ENCODE data around the gene TAF1A. TPM values are rescaled to one million over a fixed set of nuclear protein-coding genes. Genes with fewer than 3 reads are reported as not detected.
A peak's percentile ranks its signal among the peaks of the same experiment; 100 is the strongest.

Gene TAF1A
- total RNA-seq = 19.2 and 19.7 TPM in 2 replicates

DNA sequence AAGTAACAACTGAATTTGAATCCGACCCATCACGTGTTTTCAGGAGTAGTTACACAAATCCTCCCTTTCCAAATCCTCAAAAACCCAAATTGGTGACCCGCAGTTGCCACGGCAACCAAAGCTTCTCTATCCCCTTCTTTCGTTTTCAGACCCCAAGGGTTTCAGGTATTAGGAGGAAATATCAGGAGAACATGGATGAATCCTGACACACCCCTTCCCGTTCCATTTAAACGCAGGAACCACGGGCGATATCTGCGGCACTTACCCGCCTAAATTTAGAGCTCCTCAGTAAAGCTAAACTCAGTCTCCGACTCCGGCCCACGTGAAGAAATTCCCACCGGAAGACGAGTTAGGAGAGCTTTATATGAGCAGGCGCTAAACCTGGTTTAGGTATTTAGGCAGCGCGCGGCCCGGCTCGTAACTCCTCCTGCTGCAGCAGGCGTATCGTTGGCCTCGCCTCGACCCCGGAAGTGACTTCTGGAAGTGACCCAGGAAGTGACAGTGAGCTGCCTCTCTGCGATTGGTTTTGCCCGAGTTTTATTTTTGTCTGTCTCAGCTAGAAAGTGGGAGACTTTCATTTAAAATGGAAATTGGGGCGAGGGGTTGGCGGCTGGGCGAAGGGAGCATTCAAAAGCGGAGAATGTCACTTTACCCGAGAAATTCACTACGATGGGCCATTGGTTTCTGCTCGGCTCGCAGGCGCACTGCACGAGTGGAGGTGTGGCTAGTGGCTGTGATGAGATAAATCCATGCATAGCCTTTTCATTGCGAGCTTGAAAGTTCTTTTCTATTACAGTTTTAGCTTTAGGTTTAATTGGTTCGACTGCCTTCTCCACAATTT, at the start of gene TAF1A:
TSS of gene TAF1A (minus strand) at position 472 of the 841 bp plus-strand sequence.
- Mint-ChIP-seq H3K9me3 (no peaks in the 10 kb centered on the region), H3K36me3 (ENCODE audit: low read depth) (peaks cover 23% of the 10 kb centered on the region), H3K4me3 (peak within 1 kb of the TSS; percentile 92), H3K27me3 (ENCODE audit: insufficient read depth) (peaks cover 6% of the 10 kb centered on the region), H3K27ac (peak within 1 kb of the TSS; percentile 88), H3K4me1 (ENCODE audit: low read depth) (peaks cover 37% of the 10 kb centered on the region)
- intact Hi-C loops (cut with micrococcal nuclease) = loop anchor here (1.0 to 5.0 kb wide), 7 partner anchors 28 to 1152 kb away; partner anchors contain the start of genes AIDA and BROX
- peak; percentile 77 for DNase-seq (ENCODE audit: low spot score)

DNA sequence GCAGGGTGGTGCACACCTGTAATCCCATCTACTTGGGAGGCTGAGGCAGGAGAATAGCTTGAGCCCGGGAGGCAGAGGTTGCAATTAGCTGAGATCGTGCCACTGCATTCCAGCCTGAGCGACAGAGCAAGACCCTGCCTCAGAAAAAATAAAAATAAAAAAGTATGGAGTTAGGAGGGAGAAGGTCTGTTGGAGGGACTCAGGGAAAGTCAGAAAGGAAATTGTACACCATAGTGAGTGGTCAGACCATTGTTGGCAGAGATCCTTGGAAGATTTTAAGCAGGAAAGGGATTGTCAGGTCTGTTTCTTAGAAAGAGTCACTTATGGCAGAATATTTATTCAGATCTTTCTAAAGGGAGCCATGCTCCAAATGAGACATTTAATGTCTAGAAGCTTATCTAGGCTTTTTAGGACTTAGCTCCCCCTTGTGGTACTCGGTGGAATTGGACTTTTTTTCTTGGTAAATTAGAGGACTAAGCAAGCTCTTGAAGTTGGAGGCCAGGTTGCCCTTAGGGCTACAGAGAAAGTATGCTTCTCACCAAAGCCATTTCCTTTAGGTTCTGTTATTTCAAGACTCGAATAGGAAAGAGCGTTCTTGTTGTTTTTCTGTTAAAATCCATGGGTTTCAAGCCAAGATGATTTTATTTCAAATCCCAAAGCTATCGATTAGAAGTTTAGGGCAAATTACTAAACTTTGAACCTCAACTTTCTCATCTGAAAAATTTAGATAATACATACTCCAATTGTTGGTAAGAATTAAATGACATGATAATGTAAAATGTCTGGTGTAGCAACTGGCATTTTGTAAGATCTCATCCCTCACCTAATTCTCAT, 44.7 kb upstream of the TAF1A start:
- Mint-ChIP-seq H3K27ac (no peak overlapping the region), H3K36me3 (ENCODE audit: low read depth) (peaks cover 36% of the 10 kb centered on the region), H3K4me3 (no peak overlapping the region)

DNA sequence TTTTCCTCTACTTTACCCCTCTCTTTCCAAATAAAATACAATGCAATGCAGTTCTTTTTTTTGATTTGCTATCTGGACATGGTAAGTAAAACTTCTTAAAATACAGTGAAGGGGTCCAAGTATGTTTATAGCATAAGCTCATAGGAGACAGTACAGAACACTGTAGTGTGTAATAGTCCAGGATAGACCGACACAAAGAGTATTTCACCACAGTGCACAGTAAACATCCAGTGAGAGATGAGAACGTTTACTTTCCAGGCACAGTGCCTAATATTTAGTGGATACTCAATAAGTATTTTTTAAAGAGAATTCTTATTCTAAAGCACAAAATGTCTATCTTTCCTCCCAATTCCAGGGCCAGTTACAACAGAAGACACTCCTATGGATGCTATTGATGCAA, 43.0 kb upstream of the TAF1A start:
- no peak overlapping the region for H3K27ac Mint-ChIP-seq
- intact Hi-C loops (cut with micrococcal nuclease) = no loop called here
- no peak overlapping the region for H3K4me3 Mint-ChIP-seq
- H3K9me3 Mint-ChIP-seq = no peaks in the 10 kb centered on the region
- DNase-seq (ENCODE audit: low spot score) = no peak
- H3K4me1 Mint-ChIP-seq (ENCODE audit: low read depth) = peaks cover 14% of the 10 kb centered on the region
- H3K27me3 Mint-ChIP-seq (ENCODE audit: insufficient read depth) = no peaks in the 10 kb centered on the region
- H3K36me3 Mint-ChIP-seq (ENCODE audit: low read depth) = peaks cover 39% of the 10 kb centered on the region

More for the DNA sequence above, 44.7 kb upstream of the TAF1A start:
- DNase-seq (ENCODE audit: low spot score) = peak; percentile 59
- Mint-ChIP-seq H3K27me3 (ENCODE audit: insufficient read depth) (no peaks in the 10 kb centered on the region), H3K4me1 (ENCODE audit: low read depth) (peaks cover 14% of the 10 kb centered on the region), H3K9me3 (no peaks in the 10 kb centered on the region)
- intact Hi-C loops (cut with micrococcal nuclease) = loop anchor here (1.0 kb wide), 4 partner anchors 9 to 169 kb away; partner anchors contain the start of gene TAF1A

DNA sequence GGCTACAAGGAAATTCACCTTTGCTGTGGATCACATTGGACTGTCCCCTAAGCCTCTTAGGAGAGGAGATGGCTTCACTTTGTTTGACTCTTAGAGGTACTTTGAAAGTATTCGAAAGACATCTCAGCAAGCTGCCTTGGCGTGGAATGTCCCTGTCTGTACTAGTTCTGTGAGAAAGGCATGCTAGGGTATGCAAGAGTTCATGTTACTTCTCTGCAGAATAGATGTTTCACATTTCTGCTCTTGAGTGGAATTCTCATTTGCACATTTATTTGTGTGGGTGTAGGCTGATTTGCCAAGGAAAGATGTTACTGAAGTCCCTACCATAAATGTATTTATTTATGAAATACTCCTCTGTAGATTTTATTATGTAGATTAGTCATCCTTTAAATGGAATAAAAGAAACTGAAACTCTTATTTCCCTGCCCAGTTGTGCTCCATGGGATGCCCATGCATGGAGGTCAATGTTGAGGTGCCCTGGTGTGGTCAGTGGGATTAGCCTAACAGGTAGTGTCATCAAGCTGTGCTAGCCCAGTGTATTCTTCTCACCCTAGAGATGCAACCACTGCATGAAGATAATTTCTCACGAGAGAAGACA, 42.0 kb upstream of the TAF1A start:
- Mint-ChIP-seq H3K36me3 (ENCODE audit: low read depth) (peaks cover 47% of the 10 kb centered on the region), H3K4me3 (no peak overlapping the region), H3K4me1 (ENCODE audit: low read depth) (peaks cover 14% of the 10 kb centered on the region), H3K27me3 (ENCODE audit: insufficient read depth) (no peaks in the 10 kb centered on the region), H3K27ac (no peak overlapping the region), H3K9me3 (no peaks in the 10 kb centered on the region)
- DNase-seq (ENCODE audit: low spot score) = no peak
- intact Hi-C loops (cut with micrococcal nuclease) = no loop called here

DNA sequence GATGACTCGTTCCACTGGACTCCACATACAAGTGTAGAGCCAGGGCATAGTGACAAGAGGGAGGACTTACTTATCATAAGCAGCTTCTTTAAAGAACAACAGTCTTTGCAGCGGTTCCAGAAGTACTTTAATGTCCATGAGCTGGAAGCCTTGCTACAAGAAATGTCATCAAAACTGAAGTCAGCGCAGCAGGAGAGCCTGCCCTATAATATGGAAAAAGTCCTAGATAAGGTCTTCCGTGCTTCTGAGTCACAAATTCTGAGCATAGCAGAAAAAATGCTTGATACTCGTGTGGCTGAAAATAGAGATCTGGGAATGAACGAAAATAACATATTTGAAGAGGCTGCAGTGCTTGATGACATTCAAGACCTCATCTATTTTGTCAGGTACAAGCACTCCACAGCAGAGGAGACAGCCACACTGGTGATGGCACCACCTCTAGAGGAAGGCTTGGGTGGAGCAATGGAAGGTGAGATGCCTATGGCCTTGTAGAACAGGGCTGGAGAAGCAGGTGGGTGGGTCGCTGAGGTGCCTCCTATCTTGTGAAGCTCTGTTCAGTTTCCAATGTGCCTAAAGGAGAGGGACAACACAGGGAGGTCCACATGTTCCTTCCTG, 40.3 kb upstream of the TAF1A start:
- Mint-ChIP-seq H3K36me3 (ENCODE audit: low read depth) (peaks cover 48% of the 10 kb centered on the region), H3K27ac (no peak overlapping the region), H3K4me1 (ENCODE audit: low read depth) (peaks cover 14% of the 10 kb centered on the region), H3K27me3 (ENCODE audit: insufficient read depth) (no peaks in the 10 kb centered on the region), H3K4me3 (no peak overlapping the region), H3K9me3 (no peaks in the 10 kb centered on the region)
- intact Hi-C loops (cut with micrococcal nuclease) = no loop called here
- DNase-seq (ENCODE audit: low spot score) = no peak

DNA sequence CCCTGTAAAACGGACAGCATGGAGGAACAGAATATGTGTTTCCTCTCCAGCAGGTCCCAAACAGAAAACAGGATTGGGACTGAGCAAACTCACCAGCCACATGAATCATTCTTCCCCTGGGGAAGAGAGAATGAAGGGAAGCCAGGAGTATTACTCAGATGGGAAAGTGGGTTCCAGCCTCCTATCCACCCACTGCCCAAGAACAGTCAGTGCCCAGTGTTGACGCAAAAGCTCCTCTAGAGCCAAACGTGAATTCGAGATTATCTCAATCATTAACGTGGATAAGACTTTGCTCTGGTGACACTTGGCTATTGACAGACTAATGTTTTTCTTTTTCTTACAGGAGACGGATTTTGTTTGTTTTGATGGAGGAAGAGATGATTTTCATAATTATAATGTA, 37.5 kb upstream of the TAF1A start:
- H3K4me3 Mint-ChIP-seq = no peak overlapping the region
- intact Hi-C loops (cut with micrococcal nuclease) = no loop called here
- peaks cover 52% of the 10 kb centered on the region for H3K36me3 Mint-ChIP-seq (ENCODE audit: low read depth)
- H3K4me1 Mint-ChIP-seq (ENCODE audit: low read depth) = no peaks in the 10 kb centered on the region
- no peak overlapping the region for H3K27ac Mint-ChIP-seq
- DNase-seq (ENCODE audit: low spot score) = no peak
- H3K27me3 Mint-ChIP-seq (ENCODE audit: insufficient read depth) = no peaks in the 10 kb centered on the region
- H3K9me3 Mint-ChIP-seq = no peaks in the 10 kb centered on the region

DNA sequence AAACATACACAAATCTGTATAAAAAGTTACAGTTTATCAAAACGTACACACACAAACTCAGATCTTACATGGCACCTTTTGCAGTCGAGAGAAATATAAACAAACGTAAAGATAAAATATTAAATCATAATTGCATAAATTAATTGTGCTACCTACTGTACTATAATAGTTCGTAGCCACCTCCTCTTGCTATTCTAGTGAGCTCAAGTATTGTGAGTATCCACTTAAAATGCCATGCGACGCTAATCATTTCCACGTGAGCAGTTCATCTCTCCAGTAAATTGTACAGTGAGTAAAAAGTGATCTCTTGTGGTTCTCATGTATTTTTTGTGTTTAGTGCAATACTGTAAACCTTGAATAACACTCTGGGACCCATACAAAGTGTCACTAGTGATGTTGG, 34.5 kb upstream of the TAF1A start:
- no peaks in the 10 kb centered on the region for H3K27me3 Mint-ChIP-seq (ENCODE audit: insufficient read depth)
- DNase-seq (ENCODE audit: low spot score) = no peak
- peaks cover 22% of the 10 kb centered on the region for H3K4me1 Mint-ChIP-seq (ENCODE audit: low read depth)
- H3K9me3 Mint-ChIP-seq = no peaks in the 10 kb centered on the region
- no peak overlapping the region for H3K27ac Mint-ChIP-seq
- H3K4me3 Mint-ChIP-seq = no peak overlapping the region
- peaks cover 44% of the 10 kb centered on the region for H3K36me3 Mint-ChIP-seq (ENCODE audit: low read depth)
- intact Hi-C loops (cut with micrococcal nuclease) = no loop called here

DNA sequence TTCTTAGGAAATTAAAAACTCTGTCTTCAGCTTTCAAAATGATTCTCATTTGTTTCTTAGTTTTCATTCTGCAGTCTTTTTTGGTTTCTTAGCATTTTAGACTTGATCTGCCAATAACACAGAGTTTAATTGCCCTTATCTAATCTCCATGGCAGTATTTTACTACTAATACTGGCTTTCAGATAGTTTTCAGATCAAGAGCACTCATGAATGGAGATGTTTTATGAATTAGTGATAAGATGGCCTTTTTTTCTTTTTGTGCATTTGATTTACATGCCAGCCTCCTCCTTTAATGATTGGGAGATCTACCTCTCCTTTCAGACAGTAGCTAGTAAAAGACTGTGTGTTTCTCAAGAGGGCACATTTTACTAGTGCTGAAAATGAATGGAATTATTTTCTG, 33.7 kb upstream of the TAF1A start:
- Mint-ChIP-seq H3K27ac (no peak overlapping the region), H3K4me1 (ENCODE audit: low read depth) (peaks cover 28% of the 10 kb centered on the region), H3K4me3 (no peak overlapping the region), H3K9me3 (no peaks in the 10 kb centered on the region), H3K36me3 (ENCODE audit: low read depth) (peaks cover 39% of the 10 kb centered on the region), H3K27me3 (ENCODE audit: insufficient read depth) (no peaks in the 10 kb centered on the region)
- no peak for DNase-seq (ENCODE audit: low spot score)
- intact Hi-C loops (cut with micrococcal nuclease) = no loop called here

DNA sequence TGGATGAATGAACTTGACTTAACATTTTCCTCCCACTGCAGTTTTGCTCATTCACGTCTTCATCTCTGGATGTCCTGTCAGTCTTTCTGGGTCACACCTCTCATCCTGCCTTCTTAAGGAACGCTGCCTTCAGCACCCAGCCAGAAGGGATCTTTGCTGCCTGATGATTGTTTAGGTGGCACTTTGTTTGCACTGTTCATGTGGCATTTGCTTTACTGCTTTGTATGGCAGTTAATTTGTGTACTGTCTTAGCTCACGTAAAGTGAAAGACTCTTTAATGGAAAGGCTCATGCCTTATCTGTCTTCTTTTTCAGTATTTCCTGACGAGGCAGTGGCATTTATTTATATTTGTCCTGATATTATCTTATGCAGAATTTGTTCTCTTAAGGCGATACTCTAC, 33.0 kb upstream of the TAF1A start:
- intact Hi-C loops (cut with micrococcal nuclease) = no loop called here
- H3K27ac Mint-ChIP-seq = no peak overlapping the region
- H3K4me3 Mint-ChIP-seq = no peak overlapping the region
- H3K9me3 Mint-ChIP-seq = no peaks in the 10 kb centered on the region
- H3K27me3 Mint-ChIP-seq (ENCODE audit: insufficient read depth) = no peaks in the 10 kb centered on the region
- H3K4me1 Mint-ChIP-seq (ENCODE audit: low read depth) = peaks cover 28% of the 10 kb centered on the region
- H3K36me3 Mint-ChIP-seq (ENCODE audit: low read depth) = peaks cover 32% of the 10 kb centered on the region
- no peak for DNase-seq (ENCODE audit: low spot score)

DNA sequence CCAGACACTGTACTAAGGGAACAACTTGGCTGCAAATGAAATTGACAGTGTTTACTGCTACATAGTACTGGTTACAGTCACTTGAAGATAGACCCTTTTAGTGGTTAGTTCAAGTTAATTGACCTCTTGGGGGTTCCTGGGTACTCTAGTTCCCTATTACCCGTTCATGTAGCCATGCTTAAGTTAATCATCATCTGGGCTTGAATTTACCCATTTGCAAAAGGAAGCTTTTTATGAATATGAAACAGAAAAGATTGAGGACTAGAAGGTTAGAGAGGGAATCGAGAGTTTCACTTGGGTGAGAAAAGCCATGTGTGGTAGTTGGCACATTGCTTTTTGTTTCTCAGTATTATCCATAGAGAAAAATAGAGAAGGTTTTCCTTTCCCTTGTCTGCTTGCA, 30.8 kb upstream of the TAF1A start:
- DNase-seq (ENCODE audit: low spot score) = no peak
- no peak overlapping the region for H3K4me3 Mint-ChIP-seq
- peaks cover 8% of the 10 kb centered on the region for H3K27me3 Mint-ChIP-seq (ENCODE audit: insufficient read depth)
- intact Hi-C loops (cut with micrococcal nuclease) = no loop called here
- no peaks in the 10 kb centered on the region for H3K9me3 Mint-ChIP-seq
- H3K27ac Mint-ChIP-seq = no peak overlapping the region
- H3K4me1 Mint-ChIP-seq (ENCODE audit: low read depth) = peaks cover 34% of the 10 kb centered on the region
- H3K36me3 Mint-ChIP-seq (ENCODE audit: low read depth) = peaks cover 16% of the 10 kb centered on the region

DNA sequence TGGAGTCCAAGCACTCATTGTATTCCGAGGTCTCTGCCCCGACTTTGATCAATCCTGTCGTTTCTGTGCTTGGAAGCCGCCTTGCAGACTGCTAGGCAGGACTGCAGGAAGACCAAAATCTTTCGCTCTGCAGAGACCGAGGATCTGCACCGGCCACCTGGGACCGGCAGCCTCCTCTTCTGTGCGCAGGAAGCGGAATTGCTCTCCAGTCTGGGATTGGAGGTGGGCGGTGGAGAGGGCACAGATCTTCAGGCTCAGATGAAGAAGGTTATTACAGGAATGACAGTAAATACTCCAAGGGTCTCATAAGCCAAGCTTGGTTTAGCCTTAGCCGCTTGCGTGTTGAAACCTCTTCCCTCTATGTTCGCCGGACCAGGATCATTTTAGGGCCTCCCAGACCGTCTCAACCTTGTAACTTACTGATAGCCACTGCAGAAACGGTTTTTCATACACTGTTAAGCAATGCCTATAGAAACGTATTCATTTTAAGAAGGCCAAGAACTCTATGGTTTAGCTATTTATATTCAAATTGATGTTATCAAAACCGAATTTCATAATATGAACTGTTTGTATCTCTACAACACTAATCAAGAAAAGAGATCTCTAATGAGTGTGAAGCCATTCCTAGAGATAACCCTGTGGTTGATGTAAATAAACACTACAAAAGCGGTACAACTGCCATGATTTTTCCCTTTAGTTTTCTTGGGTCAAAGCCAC, 29.3 kb upstream of the TAF1A start:
- Mint-ChIP-seq H3K27ac (peak overlapping the region; percentile 67), H3K4me1 (ENCODE audit: low read depth) (peaks cover 34% of the 10 kb centered on the region), H3K27me3 (ENCODE audit: insufficient read depth) (peaks cover 18% of the 10 kb centered on the region), H3K9me3 (no peaks in the 10 kb centered on the region), H3K4me3 (peak overlapping the region; percentile 85), H3K36me3 (ENCODE audit: low read depth) (peaks cover 12% of the 10 kb centered on the region)
- intact Hi-C loops (cut with micrococcal nuclease) = loop anchor here (5.0 kb wide), 1 partner anchor 523 kb away; the partner anchor contains the start of gene TLR5
- no peak for DNase-seq (ENCODE audit: low spot score)
